ENCODE data around the gene CYFIP2.
A peak's percentile ranks its signal among the peaks of the same experiment; 100 is the strongest.

The CYFIP2 gene

DNA sequence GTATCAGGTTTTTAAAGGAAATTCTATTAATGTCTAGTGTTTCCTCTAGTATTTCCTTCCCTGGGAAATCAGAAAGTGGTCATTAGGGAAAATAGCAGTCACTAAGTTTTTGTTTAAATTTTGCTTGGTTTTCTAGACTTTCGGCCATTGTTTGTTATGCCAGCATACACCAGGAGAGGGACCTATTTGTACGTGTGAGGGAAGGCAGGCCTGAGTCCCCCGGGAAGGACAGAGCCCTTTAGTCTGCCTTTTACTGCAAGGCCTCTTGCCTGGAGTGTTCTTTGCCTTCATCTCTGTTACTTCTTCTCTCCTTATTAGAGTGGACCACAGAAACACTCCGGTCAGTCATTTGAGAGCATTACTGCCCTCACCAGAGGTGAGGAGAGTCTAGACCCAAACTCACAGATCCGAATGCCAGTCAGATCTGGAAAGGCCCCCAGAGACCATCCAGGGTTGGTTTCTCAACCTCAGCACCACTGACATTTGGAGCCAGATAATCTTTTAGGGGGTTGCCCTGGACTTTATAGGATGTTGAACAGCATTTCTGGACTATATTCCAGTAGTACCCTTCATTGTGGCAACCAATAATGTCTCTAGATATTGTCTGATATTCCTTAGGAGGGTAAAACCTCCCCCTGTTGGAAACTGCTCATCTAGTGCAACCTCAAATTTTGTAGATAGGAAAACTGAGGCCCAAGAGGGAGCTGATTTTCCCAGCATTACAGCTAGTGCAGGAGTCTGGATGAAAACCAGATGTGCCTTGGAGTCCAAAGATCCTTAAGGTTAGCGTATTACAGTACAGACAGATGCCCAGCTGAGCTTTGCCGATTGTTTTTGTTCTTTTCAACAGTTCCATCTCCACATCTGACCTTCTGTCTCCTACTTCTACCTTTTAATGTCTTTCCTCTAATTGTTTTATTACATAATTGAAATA lies 101.1 kb downstream of the CYFIP2 start:
- peak overlapping the region; percentile 71 for H3K27ac Mint-ChIP-seq
- peak; percentile 49 for DNase-seq
- H3K36me3 Mint-ChIP-seq (ENCODE audit: low read depth) = no peaks in the 10 kb centered on the region
- H3K4me3 Mint-ChIP-seq = no peak overlapping the region
- no peaks in the 10 kb centered on the region for H3K9me3 Mint-ChIP-seq
- TF ChIP-seq, protein P1, sequence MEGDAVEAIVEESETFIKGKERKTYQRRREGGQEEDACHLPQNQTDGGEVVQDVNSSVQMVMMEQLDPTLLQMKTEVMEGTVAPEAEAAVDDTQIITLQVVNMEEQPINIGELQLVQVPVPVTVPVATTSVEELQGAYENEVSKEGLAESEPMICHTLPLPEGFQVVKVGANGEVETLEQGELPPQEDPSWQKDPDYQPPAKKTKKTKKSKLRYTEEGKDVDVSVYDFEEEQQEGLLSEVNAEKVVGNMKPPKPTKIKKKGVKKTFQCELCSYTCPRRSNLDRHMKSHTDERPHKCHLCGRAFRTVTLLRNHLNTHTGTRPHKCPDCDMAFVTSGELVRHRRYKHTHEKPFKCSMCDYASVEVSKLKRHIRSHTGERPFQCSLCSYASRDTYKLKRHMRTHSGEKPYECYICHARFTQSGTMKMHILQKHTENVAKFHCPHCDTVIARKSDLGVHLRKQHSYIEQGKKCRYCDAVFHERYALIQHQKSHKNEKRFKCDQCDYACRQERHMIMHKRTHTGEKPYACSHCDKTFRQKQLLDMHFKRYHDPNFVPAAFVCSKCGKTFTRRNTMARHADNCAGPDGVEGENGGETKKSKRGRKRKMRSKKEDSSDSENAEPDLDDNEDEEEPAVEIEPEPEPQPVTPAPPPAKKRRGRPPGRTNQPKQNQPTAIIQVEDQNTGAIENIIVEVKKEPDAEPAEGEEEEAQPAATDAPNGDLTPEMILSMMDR (IDR thresholded peaks at IDR 0.05) = peak; percentile 67
- H3K4me1 Mint-ChIP-seq = peaks cover 46% of the 10 kb centered on the region
- no peaks in the 10 kb centered on the region for H3K27me3 Mint-ChIP-seq (ENCODE audit: low read depth, poor library complexity)

DNA sequence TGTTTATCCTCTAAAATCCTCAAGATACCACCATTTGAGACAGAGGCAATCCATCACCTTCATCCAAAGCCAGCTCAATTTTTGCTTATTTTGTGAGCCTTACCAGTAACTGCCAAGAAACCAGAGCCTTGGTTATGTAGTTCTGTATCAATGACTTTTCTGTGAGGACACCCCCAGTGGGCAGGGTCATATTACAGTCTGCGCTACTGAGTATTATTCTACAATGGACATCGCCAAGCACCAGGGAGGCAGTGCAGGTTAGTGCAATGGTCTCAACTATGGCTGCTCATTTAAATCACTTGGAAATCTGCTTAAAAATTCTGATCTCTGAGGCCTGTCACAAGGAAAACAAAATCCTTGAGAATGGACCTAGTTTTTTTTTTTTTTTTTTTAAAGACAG lies 103.6 kb downstream of the CYFIP2 start:
- Mint-ChIP-seq H3K27ac (no peak overlapping the region), H3K9me3 (no peaks in the 10 kb centered on the region), H3K36me3 (ENCODE audit: low read depth) (no peaks in the 10 kb centered on the region), H3K27me3 (ENCODE audit: low read depth, poor library complexity) (no peaks in the 10 kb centered on the region), H3K4me3 (no peak overlapping the region), H3K4me1 (peaks cover 56% of the 10 kb centered on the region)
- peak; percentile 15 for DNase-seq
- TF ChIP-seq, protein P1 (IDR thresholded peaks at IDR 0.05) = no peak

DNA sequence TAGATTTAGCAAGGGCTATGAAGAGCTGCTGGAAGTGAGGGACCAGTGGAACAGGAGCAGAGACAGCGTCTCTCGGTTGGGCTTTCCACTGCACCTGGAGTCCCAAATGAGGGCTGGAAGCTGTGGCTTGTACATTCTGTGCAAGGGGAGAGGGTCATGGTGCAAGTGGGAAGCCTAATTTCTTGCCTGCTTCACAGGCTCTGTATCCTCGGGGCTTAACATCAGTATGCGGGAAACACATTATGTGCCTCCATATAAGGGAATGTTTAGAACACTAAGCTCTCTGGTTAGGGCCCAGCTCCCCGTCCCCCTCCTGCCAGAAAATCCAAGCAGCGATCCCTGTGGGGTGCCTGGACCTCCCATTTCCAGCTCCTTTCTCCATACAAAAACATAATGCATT lies 105.0 kb downstream of the CYFIP2 start:
- DNase-seq = no peak

DNA sequence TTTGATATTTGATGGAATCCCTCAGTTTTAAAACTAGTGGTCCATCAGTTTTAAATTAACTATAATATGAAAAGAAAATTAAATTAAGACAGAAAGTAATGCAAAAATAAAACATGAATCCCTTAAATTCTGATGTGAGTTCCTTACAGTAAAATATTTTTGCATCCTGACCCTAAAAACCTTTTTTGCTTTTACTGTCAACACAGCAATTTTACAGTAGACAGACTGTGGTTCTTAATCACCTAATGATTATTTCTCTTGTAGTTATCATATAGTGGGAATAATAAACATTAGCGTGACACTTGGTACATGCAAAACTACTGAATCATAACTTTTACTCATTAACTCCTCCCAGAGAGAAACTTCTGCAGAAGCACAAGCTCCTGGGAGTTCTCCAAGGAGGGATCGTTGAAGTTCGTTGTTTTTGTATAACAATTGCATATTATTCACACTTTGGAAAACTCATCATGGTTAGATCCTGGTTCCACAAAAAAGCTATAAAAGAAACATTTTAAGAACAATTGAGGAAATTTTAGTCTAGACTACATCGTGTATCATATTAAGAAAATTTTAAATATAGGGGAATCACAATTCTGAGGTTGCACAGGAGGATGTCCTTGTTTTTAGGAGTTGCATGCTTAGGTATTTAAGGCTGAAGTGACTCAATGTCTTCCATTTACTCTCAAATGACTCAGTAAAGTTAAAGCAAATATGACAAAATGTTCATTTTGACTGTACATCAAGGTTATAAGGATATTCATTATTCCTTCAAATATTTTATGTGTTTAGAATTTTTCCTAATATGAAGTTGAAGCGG lies 105.9 kb downstream of the CYFIP2 start:
- DNase-seq = no peak
- TF ChIP-seq, protein P1 (IDR thresholded peaks at IDR 0.05) = no peak
- H3K9me3 Mint-ChIP-seq = no peaks in the 10 kb centered on the region
- H3K4me3 Mint-ChIP-seq = no peak overlapping the region
- peaks cover 6% of the 10 kb centered on the region for H3K36me3 Mint-ChIP-seq (ENCODE audit: low read depth)
- H3K27ac Mint-ChIP-seq = no peak overlapping the region
- no peaks in the 10 kb centered on the region for H3K27me3 Mint-ChIP-seq (ENCODE audit: low read depth, poor library complexity)
- peaks cover 52% of the 10 kb centered on the region for H3K4me1 Mint-ChIP-seq

More for the DNA sequence above, 105.0 kb downstream of the CYFIP2 start:
- H3K9me3 Mint-ChIP-seq = no peaks in the 10 kb centered on the region
- TF ChIP-seq, protein P1 (IDR thresholded peaks at IDR 0.05) = no peak
- no peak overlapping the region for H3K4me3 Mint-ChIP-seq
- peak overlapping the region; percentile 24 for H3K27ac Mint-ChIP-seq
- H3K4me1 Mint-ChIP-seq = peaks cover 56% of the 10 kb centered on the region
- peaks cover 2% of the 10 kb centered on the region for H3K36me3 Mint-ChIP-seq (ENCODE audit: low read depth)
- no peaks in the 10 kb centered on the region for H3K27me3 Mint-ChIP-seq (ENCODE audit: low read depth, poor library complexity)

DNA sequence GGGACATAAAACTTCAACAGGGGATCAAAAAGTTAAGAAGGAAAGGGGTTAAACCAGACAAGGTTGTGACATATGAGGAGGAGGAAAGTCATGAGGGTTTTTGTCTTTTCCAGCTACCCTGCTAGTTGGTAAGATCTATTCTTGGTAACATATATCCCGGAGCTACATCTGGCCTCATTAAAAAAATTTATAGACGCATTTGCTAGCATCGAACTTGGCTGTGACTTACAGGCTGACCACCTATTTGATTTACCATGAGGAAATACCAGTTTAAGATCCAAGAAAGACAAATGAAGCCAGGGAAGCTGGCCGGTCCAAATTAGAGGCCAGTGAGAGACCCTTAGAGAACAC lies 106.5 kb downstream of the CYFIP2 start:
- Mint-ChIP-seq H3K9me3 (no peaks in the 10 kb centered on the region), H3K27ac (peak overlapping the region; percentile 85), H3K36me3 (ENCODE audit: low read depth) (peaks cover 6% of the 10 kb centered on the region), H3K4me1 (peaks cover 49% of the 10 kb centered on the region), H3K27me3 (ENCODE audit: low read depth, poor library complexity) (no peaks in the 10 kb centered on the region), H3K4me3 (no peak overlapping the region)
- no peak for DNase-seq
- TF ChIP-seq, protein P1 (IDR thresholded peaks at IDR 0.05) = no peak
